ENCODE data around the gene PLK2. TPM values are rescaled to one million over a fixed set of nuclear protein-coding genes. Genes with fewer than 3 reads are reported as not detected.

Gene PLK2
- total RNA-seq, 1 experiment from 2014 or later = 258 TPM

DNA sequence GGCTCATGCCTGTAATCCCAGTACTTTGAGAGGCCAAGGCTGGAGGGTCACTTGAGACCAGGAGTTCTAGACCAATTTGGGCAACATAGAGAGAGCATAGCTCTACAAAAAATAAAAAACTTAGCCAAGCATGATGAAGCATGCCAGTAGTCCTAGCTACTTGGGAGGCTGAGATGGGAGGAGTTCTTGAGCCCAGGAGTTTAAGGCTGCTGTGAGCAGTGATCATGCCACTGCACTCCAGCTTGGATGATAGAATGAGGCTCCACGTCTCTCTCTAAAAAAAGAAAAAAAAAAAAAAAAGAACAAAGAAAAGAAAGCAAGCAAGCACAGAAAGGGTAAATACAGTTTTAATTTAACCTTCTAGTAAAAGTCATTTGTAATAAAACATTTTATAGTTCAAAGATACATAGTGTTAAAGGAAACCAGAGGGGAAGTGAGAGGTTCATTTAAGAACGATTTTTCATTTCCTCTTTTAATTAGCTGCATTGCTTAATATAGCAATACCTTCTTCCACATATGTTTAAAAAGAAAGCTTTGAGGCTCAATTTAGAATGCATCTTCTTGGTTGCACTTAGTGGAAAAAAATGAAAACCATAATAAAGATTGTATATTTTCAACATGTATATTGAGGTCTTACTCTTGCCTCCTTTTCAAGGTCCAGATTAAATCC, 46.2 kb upstream of the PLK2 start:
- intact Hi-C loops (cut with micrococcal nuclease; ENCODE audit: unreplicated experiment) (no loop called here), in situ Hi-C loops (cut with HindIII; ENCODE audit: low pct_unique_long_range_greater_than_20kb, low sequenced_read_pairs) (no loop called here)
- ATAC-seq (no peak), DNase-seq (ENCODE audit: low read depth, low spot score) (no peak)
- BruUV-seq (replicated peaks) = no TSS peak
- ChIA-PET POLR2A (no interaction called here), CTCF (no interaction called here)
- TF ChIP-seq, protein P1, sequence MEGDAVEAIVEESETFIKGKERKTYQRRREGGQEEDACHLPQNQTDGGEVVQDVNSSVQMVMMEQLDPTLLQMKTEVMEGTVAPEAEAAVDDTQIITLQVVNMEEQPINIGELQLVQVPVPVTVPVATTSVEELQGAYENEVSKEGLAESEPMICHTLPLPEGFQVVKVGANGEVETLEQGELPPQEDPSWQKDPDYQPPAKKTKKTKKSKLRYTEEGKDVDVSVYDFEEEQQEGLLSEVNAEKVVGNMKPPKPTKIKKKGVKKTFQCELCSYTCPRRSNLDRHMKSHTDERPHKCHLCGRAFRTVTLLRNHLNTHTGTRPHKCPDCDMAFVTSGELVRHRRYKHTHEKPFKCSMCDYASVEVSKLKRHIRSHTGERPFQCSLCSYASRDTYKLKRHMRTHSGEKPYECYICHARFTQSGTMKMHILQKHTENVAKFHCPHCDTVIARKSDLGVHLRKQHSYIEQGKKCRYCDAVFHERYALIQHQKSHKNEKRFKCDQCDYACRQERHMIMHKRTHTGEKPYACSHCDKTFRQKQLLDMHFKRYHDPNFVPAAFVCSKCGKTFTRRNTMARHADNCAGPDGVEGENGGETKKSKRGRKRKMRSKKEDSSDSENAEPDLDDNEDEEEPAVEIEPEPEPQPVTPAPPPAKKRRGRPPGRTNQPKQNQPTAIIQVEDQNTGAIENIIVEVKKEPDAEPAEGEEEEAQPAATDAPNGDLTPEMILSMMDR (IDR thresholded peaks at IDR 0.05) = no peak
- TF ChIP-seq SIN3A (IDR thresholded peaks at IDR 0.05; ENCODE audit: borderline replicate concordance, insufficient read depth, low read depth, low read length) (no peak), TCF7L2 (IDR thresholded peaks at IDR 0.05; ENCODE audit: low read depth, low read length) (no peak), POLR2AphosphoS5 (IDR thresholded peaks at IDR 0.05; ENCODE audit: low read depth, low read length) (no peak)
- TF ChIP-seq, protein P2, sequence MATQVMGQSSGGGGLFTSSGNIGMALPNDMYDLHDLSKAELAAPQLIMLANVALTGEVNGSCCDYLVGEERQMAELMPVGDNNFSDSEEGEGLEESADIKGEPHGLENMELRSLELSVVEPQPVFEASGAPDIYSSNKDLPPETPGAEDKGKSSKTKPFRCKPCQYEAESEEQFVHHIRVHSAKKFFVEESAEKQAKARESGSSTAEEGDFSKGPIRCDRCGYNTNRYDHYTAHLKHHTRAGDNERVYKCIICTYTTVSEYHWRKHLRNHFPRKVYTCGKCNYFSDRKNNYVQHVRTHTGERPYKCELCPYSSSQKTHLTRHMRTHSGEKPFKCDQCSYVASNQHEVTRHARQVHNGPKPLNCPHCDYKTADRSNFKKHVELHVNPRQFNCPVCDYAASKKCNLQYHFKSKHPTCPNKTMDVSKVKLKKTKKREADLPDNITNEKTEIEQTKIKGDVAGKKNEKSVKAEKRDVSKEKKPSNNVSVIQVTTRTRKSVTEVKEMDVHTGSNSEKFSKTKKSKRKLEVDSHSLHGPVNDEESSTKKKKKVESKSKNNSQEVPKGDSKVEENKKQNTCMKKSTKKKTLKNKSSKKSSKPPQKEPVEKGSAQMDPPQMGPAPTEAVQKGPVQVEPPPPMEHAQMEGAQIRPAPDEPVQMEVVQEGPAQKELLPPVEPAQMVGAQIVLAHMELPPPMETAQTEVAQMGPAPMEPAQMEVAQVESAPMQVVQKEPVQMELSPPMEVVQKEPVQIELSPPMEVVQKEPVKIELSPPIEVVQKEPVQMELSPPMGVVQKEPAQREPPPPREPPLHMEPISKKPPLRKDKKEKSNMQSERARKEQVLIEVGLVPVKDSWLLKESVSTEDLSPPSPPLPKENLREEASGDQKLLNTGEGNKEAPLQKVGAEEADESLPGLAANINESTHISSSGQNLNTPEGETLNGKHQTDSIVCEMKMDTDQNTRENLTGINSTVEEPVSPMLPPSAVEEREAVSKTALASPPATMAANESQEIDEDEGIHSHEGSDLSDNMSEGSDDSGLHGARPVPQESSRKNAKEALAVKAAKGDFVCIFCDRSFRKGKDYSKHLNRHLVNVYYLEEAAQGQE (IDR thresholded peaks at IDR 0.05; ENCODE audit: insufficient read depth in 1 of 2, low read depth in 2 of 2, low read length in 1 of 2) = no peak
- Histone ChIP-seq H3K27ac (ENCODE audit: low read length) (no peak overlapping the region), H3K27me3 (ENCODE audit: control insufficient read depth, insufficient read depth, low read length) (peaks cover 19% of the 10 kb centered on the region), H3K4me1 (ENCODE audit: control insufficient read depth, insufficient read depth, low read length) (no peaks in the 10 kb centered on the region), H3K36me3 (ENCODE audit: control insufficient read depth, insufficient read depth, low read length) (no peaks in the 10 kb centered on the region), H3K4me3 (ENCODE audit: low read depth in 2 of 2, low read length in 2 of 2) (no peak overlapping the region), H3K9me3 (ENCODE audit: control insufficient read depth, insufficient read depth, low read depth, low read length) (no peaks in the 10 kb centered on the region)

DNA sequence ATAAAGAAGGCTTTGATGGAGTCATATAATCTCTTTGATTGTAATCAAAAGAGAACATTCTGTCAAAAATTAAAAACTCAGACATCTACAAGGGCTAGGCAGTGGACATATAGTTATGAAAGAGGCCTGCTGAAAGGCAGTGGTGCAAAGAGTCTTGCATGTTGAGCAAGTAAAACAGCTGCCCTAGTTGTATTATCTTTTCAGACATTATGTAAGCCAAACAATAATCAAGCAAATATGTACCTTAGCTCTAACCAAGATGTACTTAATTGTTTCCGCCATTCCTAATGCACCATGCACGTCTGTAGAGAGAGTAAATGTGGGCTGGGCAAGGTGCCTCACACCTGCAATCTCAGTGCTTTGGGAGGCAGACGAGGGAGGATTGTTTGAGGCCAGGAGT, 45.6 kb upstream of the PLK2 start:
- TF ChIP-seq, protein P2 (IDR thresholded peaks at IDR 0.05; ENCODE audit: insufficient read depth in 1 of 2, low read depth in 2 of 2, low read length in 1 of 2) = no peak
- TF ChIP-seq POLR2AphosphoS5 (IDR thresholded peaks at IDR 0.05; ENCODE audit: low read depth, low read length) (no peak), TCF7L2 (IDR thresholded peaks at IDR 0.05; ENCODE audit: low read depth, low read length) (no peak), SIN3A (IDR thresholded peaks at IDR 0.05; ENCODE audit: borderline replicate concordance, insufficient read depth, low read depth, low read length) (no peak)
- TF ChIP-seq, protein P1 (IDR thresholded peaks at IDR 0.05) = no peak
- CTCF ChIA-PET = no interaction called here
- in situ Hi-C loops (cut with HindIII; ENCODE audit: low pct_unique_long_range_greater_than_20kb, low sequenced_read_pairs) = no loop called here

More for the DNA sequence above, 45.6 kb upstream of the PLK2 start:
- BruUV-seq (replicated peaks) = no TSS peak
- POLR2A ChIA-PET = no interaction called here
- ATAC-seq (no peak), DNase-seq (ENCODE audit: low read depth, low spot score) (no peak)
- H3K27ac ChIP-seq (ENCODE audit: low read length) = no peak overlapping the region
- intact Hi-C loops (cut with micrococcal nuclease; ENCODE audit: unreplicated experiment) = no loop called here
- H3K9me3 ChIP-seq (ENCODE audit: control insufficient read depth, insufficient read depth, low read depth, low read length) = no peaks in the 10 kb centered on the region
- H3K4me1 ChIP-seq (ENCODE audit: control insufficient read depth, insufficient read depth, low read length) = no peaks in the 10 kb centered on the region
- H3K4me3 ChIP-seq (ENCODE audit: low read depth in 2 of 2, low read length in 2 of 2) = no peak overlapping the region
- peaks cover 19% of the 10 kb centered on the region for H3K27me3 ChIP-seq (ENCODE audit: control insufficient read depth, insufficient read depth, low read length)
- H3K36me3 ChIP-seq (ENCODE audit: control insufficient read depth, insufficient read depth, low read length) = no peaks in the 10 kb centered on the region

Measured in Panc1 (cell line).